ENCODE results near the gene KHDRBS1.

KHDRBS1 gene

GRCh38 chr1:32013386-32014198 lies at the start of gene KHDRBS1:
Gene KHDRBS1 (plus strand): TSS chr1:32013868. CDS start chr1:32013996, 128 bp downstream.
- no peak for TF ChIP-seq CTCF (IDR thresholded peaks at IDR 0.05)

- TF ChIP-seq CTCF (IDR thresholded peaks at IDR 0.05), result no peak
These were observed 42.8 kb upstream of the KHDRBS1 start for GRCh38 chr1:31970873-31971272.

- TF ChIP-seq CTCF (IDR thresholded peaks at IDR 0.05), result no peak
These were observed 37.3 kb upstream of the KHDRBS1 start for GRCh38 chr1:31976401-31976800.

- no peak for TF ChIP-seq CTCF (IDR thresholded peaks at IDR 0.05)
These were observed 36.1 kb upstream of the KHDRBS1 start for GRCh38 chr1:31977385-31978131.

GRCh38 chr1:31978843-31979400 lies 34.7 kb upstream of the KHDRBS1 start:
- no peak for TF ChIP-seq CTCF (IDR thresholded peaks at IDR 0.05)

GRCh38 chr1:31980835-31981455 lies 32.7 kb upstream of the KHDRBS1 start:
- no peak for TF ChIP-seq CTCF (IDR thresholded peaks at IDR 0.05)

- no peak for TF ChIP-seq CTCF (IDR thresholded peaks at IDR 0.05)
These were observed 32.2 kb upstream of the KHDRBS1 start for GRCh38 chr1:31981456-31981839.
